Lower lobe of right lung (tissue), 2 donors: ENCODE data around the gene CELF2. TPM values are rescaled to one million over a fixed set of nuclear protein-coding genes. Genes with fewer than 3 reads are reported as not detected.

Experiments
- ATAC-seq, 2 donors: fragments of 200-7000 bp; cut with Tn5 transposase; one replicate each; pipeline ENCODE4 v1.9.1; 2020 to 2022; ENCODE audit warnings: mild to moderate bottlenecking in 2 of 2, moderate library complexity in 2 of 2
- DNase-seq: peaks from one replicate; pipeline ENCODE4 v3.0.0-alpha.2; 2020
- H3K27ac ChIP-seq: fragments of 200-600 bp; one replicate; pipeline ENCODE4 v1.8.0; 2022
- H3K27me3 ChIP-seq: fragments of 200-600 bp; one replicate; pipeline ENCODE4 v1.8.0; 2022; ENCODE audit warnings: low read depth
- H3K36me3 ChIP-seq: fragments of 200-600 bp; one replicate; pipeline ENCODE4 v1.8.0; 2022; ENCODE audit warnings: mild to moderate bottlenecking
- H3K4me1 ChIP-seq: fragments of 200-600 bp; one replicate; pipeline ENCODE4 v1.8.0; 2022
- H3K4me3 ChIP-seq: fragments of 200-600 bp; one replicate; pipeline ENCODE4 v1.8.0; 2022; ENCODE audit warnings: mild to moderate bottlenecking
- H3K9me3 ChIP-seq: fragments of 200-600 bp; one replicate; pipeline ENCODE4 v1.8.0; 2022
- CTCF ChIP-seq: fragments of 200-600 bp; IDR thresholded peaks from one replicate; pipeline ENCODE4 v1.8.0; 2022; ENCODE audit warnings: antibody characterized with exemption, mild to moderate bottlenecking
- intact Hi-C: fragments of 100-400 bp; cut with DNase I; formaldehyde crosslinking; loops from one replicate; pipeline ENCODE4 v1.11.0; 2022
- total RNA-seq: library from RNA; stranded (reverse); fragmentation: NEBNext Ultra II Directional; extraction: Animal tissue kit (Norgen Biotek cat#: 25700); gene quantifications from one replicate; pipeline ENCODE4 v1.2.1, GENCODE V29; 2021
- donor health status: DM: no; HTN: yes; CAD: no; lungs with severe emphysema.

Gene CELF2
- total RNA-seq, 1 donor from 2014 or later, result 106 TPM

- intact Hi-C loops, result no loop called here
- DNase-seq, result no peak
- H3K4me1 ChIP-seq, result peaks cover 71% of the 10 kb centered on the region
- no peak for ATAC-seq
- TF ChIP-seq CTCF, result no peak
- no peaks in the 10 kb centered on the region for H3K9me3 ChIP-seq
- H3K4me3 ChIP-seq, result no peak overlapping the region
- no peaks in the 10 kb centered on the region for H3K36me3 ChIP-seq
- H3K27me3 ChIP-seq, result no peaks in the 10 kb centered on the region
- H3K27ac ChIP-seq, result peak overlapping the region; percentile 9
Measured at GRCh38 chr10:11146402-11147171, 128.9 kb downstream of the CELF2 start.

DNA sequence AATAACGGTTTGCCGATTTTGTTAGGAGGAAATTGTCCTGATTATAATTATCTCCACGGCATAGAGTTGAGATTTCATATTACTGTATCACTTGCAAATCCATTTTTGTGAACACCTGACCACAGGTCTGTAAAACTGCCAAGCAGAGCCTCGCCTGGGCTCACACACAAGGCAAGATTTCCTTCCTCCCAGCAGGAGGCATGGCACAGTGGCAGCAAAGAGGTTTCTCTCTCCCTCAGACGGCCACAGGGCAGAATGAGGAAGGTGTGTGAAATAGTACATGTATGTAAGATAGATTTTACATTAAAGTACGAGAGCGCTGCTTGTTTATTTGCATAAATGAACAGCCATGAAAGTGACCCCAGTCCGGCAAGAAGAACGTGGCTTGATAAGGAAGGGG, 130.1 kb downstream of the CELF2 start:
- ATAC-seq, result peak; percentile 32 to 52
- peak; percentile 56 for DNase-seq
- Histone ChIP-seq H3K9me3 (no peaks in the 10 kb centered on the region), H3K36me3 (no peaks in the 10 kb centered on the region), H3K27ac (no peak overlapping the region), H3K4me3 (no peak overlapping the region), H3K27me3 (no peaks in the 10 kb centered on the region), H3K4me1 (peaks cover 74% of the 10 kb centered on the region)
- intact Hi-C loops, result no loop called here
- TF ChIP-seq CTCF, result peak; percentile 11

GRCh38 chr10:11148142-11149028, 130.7 kb downstream of the CELF2 start:
- DNase-seq (no peak), ATAC-seq (no peak)
- TF ChIP-seq CTCF, result no peak
- Histone ChIP-seq H3K4me1 (peaks cover 74% of the 10 kb centered on the region), H3K4me3 (no peak overlapping the region), H3K27me3 (no peaks in the 10 kb centered on the region), H3K27ac (peak overlapping the region; percentile 43), H3K9me3 (no peaks in the 10 kb centered on the region), H3K36me3 (no peaks in the 10 kb centered on the region)
- intact Hi-C loops, result no loop called here

DNA sequence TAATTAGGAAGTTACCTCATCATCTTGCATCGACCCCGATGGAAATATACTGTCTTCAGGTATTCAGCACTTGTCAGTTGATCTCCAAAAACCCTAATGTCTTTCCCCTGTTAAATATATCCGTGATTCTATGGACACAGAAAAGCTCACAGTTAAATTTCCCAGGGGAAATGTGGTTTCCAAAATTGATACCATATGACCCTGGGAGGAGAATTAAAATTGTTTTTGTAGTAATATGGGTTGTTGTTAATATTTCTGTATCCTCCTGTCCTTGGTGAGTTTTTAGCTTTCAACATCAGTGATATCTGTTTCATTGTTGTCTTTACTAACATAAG, 132.1 kb downstream of the CELF2 start:
- Histone ChIP-seq H3K36me3 (no peaks in the 10 kb centered on the region), H3K27me3 (no peaks in the 10 kb centered on the region), H3K4me3 (peak overlapping the region; percentile 20), H3K9me3 (no peaks in the 10 kb centered on the region), H3K4me1 (peaks cover 76% of the 10 kb centered on the region), H3K27ac (peak overlapping the region; percentile 43)
- DNase-seq (no peak), ATAC-seq (no peak)
- TF ChIP-seq CTCF, result no peak
- intact Hi-C loops, result no loop called here

GRCh38 chr10:11150231-11150731, 132.6 kb downstream of the CELF2 start:
- Histone ChIP-seq H3K27ac (peak overlapping the region; percentile 43), H3K27me3 (no peaks in the 10 kb centered on the region), H3K9me3 (no peaks in the 10 kb centered on the region), H3K4me3 (no peak overlapping the region), H3K4me1 (peaks cover 72% of the 10 kb centered on the region), H3K36me3 (no peaks in the 10 kb centered on the region)
- no peak for TF ChIP-seq CTCF
- intact Hi-C loops, result no loop called here
- peak in 1 of 2 donors; percentile 23 for ATAC-seq
- no peak for DNase-seq
